Stimulated activated CD4-positive, alpha-beta T cell treated with anti-CD3 and anti-CD28 coated beads, Interleukin-4, amount 100 ng/mL, for 4 hours (primary cell): ENCODE data around the gene ELAC2.

Experiments
- DNase-seq, 2 experiments: peaks; one replicate each; pipeline ENCODE4 v3.0.0-alpha.2; 2020

The ELAC2 gene, protein sequence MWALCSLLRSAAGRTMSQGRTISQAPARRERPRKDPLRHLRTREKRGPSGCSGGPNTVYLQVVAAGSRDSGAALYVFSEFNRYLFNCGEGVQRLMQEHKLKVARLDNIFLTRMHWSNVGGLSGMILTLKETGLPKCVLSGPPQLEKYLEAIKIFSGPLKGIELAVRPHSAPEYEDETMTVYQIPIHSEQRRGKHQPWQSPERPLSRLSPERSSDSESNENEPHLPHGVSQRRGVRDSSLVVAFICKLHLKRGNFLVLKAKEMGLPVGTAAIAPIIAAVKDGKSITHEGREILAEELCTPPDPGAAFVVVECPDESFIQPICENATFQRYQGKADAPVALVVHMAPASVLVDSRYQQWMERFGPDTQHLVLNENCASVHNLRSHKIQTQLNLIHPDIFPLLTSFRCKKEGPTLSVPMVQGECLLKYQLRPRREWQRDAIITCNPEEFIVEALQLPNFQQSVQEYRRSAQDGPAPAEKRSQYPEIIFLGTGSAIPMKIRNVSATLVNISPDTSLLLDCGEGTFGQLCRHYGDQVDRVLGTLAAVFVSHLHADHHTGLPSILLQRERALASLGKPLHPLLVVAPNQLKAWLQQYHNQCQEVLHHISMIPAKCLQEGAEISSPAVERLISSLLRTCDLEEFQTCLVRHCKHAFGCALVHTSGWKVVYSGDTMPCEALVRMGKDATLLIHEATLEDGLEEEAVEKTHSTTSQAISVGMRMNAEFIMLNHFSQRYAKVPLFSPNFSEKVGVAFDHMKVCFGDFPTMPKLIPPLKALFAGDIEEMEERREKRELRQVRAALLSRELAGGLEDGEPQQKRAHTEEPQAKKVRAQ

DNA sequence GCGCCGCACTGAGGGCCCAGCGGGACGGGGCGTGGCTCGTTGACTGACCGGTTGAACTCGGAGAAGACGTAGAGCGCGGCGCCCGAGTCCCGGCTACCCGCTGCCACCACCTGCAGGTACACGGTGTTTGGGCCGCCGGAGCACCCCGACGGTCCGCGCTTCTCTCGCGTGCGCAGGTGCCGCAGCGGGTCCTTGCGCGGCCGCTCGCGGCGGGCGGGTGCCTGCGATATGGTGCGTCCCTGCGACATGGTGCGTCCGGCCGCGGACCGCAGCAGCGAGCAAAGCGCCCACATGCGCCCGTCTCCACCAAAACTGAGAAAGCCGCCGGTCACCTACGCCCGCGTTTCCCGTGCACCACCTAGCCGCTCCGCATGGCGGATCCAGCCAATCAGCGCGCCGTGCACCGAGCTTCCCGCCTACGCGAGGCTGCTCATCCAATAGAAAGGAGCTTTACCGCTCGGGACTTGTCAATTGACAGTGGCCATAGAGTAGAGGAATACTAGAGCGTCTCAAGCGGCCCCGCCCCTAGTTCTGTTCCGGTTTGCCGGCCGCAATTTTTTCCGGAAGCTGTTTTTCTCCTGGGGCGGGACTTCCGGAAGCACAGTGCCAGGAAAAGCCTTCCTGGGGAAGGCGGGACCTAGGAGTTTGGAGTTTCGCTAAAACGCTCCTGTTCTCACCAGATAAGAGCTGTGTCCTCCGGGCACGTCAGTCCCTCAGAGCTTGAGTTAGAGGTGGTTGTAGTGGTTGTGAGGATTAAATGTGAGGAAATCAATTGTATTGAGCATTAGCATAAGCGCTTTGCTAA lies at the start of gene ELAC2:
Gene ELAC2 (minus strand): TSS at position 373 of the 805 bp plus-strand sequence. CDS start 80 bp downstream, at position 293.
- peak; percentile 94 to 97 for DNase-seq

DNA sequence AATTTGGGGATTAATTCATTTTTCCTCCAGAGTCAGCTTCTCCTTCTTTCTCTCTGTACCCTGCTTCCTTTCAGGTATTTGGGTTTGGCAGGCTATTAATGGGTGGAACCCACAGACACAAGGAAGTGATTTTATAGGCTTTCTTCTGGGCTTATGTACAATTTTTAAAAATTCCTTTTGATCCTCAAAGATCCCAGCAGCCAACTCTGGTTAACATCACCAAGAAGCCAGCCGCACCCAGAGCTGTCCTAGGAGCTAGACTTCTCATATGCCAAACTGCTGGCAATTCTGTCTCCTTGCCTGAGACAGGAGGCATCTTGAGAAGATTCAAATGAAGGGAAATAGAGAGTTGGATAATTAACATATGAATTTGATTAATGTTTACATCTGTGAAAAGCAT lies 47.2 kb upstream of the ELAC2 start:
- DNase-seq, result no peak

DNA sequence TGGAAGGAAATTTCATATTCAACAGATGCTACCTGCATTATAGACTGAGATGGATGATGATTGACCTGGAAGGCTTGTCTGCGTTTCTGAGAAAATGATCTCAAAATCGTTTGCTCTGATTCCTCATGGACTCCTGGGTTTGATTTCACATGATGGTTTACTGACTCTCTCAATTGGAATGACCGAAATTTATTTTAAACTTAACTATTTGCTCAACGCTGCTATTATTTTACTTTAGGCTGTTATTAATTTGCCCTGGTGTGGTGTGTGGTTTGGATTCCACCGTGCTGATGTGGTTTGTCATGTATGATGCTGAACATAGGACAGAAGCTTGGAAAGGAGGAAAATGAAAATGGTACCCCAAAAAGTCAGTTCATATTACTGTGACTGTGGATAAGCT lies 37.3 kb upstream of the ELAC2 start:
- no peak for DNase-seq

DNA sequence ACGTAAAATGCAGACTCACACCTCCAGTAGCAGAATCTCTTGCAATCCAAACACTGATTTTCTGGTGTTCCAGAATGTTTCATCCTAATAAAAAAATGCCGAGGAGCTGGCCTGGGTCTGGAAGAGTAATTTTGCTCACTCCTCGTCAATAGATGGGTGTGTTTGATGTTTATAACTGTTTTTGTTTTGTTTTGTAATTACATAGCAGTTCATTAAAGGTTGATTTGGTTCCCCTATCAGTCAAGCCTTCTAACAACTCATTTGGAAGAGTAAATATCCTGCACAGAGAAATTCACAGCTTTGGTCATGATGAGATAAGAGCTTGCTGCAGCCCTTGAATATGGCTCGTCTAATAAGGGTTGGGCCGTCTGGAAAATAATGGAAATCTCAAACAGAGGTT lies 36.8 kb upstream of the ELAC2 start:
- no peak for DNase-seq

DNA sequence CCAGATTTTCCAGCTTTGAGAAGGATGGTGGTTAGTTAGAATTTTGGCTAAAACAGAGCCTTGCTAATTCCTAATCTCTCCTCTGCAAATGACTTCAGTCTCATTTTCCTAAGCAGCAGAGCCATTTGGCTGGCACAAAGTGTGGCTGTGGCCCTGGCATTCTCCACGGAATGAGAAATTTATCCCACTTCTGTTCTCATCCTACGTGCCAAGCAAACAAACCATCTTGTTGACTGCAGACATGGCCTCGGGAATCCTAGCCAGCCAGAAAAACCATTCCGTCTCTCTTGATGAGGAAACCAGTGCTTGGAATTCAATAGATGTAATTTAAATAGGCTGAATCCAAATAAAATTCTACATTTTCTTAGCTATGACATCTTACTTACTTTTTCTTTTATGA lies 34.1 kb upstream of the ELAC2 start:
- no peak for DNase-seq

DNA sequence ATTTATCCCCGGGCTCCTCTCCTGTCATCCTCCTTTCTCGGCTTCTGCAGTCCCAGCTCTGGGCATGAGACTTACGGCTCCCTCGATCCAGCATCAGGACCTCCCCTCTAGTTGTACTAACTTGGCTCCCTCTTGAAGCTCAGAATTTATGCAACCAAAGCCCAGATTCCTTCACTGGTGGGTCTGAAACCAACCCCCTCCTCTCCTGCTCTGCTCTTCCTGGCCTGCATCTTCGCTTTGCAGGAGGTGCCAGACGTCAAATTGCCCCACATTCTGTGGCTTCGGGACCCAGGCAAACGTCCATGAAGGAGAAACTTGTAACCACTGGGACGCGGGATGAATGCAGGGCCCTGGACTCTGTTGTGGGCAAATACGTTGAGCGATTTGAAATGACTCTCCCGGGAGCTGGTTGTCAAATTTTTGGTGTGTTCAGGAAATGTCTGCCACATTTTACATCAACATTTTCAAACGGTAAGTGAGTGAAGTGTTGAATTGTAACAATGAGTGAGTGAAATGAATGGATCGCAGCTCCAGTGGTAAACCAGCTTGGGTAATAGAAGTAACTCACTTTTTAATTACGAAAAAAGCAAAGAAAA lies 29.3 kb upstream of the ELAC2 start:
- no peak for DNase-seq

DNA sequence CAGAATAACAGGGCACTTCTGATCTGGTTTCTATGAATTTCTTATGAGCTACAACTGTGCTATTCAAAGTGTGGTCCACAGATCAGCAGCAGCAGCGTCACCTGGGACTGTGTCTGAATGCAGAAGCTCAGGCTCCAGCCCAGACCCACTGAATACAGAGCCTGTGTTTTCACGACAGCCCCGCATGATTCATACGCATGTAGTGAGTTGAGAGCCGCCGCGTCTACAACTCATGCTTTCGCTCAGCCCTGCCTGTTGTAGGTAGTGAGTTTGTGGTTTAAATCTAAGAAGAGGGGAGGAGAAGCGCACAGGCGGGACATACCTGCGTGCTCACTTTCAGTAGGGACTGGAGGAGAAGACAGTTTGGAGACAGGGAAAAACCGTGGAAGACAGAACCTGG lies 28.5 kb upstream of the ELAC2 start:
- DNase-seq, result no peak

DNA sequence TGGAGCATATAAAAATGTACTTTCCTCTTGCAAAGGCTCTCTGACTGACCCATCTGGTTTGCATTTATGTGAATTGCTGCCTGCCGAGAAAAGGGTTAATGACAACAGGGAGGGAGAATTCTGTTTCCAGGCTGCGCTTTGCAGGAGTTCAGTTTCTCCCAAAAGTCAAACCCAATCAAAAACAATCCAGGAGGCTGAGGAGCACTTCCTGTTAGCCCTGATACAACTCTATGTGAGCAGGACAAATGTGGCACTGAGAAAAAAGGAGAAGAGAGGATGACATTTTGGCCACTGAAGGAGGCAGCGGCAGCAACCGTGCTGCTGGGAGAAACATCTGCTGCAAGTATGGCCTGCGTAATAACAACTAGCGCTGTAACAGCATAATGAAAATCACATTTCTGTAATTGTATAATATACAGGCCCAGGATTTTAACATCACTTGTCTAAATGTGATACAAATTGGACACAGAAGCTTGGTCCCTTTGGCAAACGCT lies 26.8 kb upstream of the ELAC2 start:
- no peak for DNase-seq

DNA sequence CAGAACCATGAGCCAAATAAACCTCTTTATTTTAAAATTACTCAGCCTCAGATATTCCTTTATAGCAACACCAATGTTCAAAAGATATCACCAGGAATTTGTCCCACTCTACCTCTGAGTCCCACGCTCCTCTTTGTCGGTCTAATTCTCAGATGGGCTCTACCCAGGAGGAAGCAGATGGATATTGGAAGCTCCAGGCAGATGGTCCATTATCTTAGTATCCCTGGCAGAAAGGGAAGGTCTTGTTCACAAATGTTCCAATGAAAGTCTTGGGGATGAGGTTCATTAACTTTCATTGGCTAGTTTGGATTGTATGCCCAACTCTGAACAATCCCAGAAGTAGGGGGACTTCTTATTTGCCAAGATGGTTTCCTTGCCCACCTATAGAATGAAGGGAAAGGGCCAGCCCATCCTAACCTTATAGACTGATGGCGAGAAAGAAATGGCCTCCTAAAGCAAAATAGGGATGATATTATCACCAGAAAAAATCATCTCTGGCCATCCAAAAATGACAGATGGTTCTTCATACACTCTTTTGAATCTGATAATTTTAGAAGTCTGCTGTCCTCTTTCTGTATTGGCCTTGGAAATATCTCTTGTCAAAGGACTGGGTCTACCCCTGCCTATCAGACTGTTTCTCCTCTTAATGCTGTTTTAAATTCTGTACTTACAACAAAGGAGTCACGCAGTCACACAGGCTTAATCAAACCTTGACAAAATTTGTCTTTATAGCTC lies 21.3 kb upstream of the ELAC2 start:
- DNase-seq, result no peak

DNA sequence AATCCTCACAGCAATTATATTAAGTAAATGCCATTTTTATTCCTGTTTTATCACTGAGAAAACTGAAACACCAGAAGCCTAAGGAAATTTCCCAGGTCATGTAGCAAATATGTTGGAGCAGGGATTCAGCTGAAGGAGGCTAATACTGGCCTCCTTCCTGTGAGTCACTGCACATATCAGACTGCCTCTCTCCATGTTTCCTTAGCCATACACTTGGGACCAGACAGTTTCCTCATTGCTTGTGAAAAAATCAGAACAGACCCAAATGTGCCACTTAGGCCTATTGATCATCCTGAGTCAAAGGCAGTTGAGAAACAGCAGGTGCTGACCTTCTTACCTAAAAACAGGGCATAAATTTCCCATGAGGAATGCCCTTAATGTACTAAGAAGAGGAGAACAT lies 18.9 kb upstream of the ELAC2 start:
- no peak for DNase-seq

DNA sequence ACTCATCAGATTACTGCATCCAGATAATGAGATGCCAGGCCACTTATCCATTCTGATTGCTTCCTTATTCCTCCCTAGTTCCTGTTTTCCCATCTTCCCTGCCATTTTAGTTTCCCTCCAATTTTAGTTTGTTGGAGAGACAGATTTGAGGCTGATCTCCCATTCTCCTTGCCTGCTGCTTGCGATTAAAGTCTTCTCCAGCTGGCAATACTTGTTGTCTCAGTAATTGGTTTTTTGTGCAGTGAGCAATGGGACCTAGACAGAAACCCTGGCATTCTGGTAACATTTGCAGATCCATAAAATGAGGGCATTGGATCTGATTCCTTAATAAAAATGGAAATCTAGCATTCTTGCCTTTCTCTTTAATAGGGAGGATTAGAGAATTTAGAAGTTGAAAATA lies 17.6 kb upstream of the ELAC2 start:
- no peak for DNase-seq

DNA sequence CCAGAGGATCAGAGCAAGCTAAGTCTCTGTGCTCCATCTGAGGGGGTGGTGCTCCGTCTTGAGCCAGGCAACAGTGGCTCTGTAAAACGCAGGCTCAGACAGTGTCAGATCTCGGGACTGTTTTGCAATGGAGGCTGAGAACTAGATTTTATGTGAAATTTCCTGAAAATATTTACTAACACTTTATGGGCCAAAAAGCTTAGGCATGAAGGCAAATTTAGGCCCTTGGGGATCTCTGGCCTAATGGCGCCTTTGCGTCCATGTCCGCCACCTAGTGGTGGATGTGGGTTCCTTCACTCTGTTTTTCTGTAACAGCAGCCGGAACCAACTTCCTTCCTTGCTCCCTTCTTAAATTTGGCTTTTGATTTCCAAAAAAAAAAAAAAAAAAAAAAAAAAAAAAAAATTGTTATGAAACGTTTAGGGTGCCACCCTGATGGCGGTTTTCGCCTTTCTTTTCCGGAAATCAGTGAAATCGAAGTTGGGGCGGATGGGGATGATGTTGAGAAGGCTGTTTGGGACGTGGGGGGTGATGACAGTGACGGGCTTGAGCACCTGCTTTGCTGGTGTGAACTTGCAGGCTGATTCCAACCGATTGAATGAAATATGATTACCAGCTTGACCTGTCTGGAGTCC lies 14.0 kb upstream of the ELAC2 start:
- peak; percentile 15 to 27 for DNase-seq

DNA sequence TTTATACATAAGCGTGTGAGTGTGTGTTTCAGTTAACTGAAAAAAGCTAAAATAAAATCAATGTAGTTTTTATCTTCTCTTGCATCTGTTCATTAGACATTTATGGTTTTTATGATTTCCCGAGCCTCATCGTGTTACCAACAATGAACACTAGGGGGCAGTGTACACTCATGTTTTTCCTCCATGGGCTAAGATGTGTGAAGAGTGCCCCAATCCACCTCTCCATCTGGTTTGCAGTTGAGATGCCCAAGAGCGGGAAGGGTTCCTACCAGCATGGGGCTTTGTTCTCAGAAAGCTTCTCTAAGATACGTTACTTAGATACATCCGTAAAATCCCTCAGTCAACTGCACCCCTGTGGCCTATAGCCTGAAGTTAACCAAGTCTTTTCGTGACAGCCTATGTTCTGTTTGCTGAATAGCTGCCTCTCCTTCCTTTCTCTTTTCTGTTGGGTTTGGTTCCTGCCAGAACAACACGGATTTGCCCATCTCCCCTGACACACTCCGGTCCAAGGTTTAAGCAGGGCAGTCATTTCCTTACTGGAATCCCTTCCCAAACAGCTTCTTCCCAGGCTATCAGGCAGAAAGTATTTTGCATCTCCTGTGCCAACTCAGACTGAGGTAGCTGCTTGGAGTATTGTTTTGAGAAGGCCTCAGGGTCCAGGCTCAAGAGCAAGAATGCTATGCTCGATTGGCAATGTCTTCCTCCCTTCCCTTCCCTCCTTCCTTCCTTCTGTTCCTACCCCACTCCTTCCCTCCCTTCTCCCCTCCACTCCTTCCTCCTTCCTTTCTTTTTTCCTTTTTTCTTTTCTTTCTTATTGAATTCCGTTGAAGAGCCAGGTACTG lies 12.9 kb upstream of the ELAC2 start:
- DNase-seq, result peak in 1 of 2 experiments; percentile 27

DNA sequence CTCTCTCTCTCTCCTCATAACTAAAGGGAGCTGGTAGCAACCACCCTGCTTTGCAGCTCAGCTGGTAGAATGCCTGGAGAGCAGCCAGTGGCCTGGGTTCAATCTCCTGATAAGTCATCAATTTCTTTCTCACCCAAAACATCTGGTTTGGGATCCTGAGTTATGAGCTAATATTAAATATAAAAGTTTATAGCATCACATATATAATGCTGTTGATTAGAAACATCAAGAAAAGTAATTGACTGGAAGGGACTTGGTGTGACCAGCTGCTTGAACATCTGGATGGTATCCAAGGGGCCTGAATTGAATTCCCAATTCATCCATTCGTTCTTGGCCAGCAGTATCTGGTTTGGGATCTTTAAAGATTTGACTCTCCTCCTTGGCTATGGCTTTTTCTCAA lies 12.2 kb upstream of the ELAC2 start:
- no peak for DNase-seq

DNA sequence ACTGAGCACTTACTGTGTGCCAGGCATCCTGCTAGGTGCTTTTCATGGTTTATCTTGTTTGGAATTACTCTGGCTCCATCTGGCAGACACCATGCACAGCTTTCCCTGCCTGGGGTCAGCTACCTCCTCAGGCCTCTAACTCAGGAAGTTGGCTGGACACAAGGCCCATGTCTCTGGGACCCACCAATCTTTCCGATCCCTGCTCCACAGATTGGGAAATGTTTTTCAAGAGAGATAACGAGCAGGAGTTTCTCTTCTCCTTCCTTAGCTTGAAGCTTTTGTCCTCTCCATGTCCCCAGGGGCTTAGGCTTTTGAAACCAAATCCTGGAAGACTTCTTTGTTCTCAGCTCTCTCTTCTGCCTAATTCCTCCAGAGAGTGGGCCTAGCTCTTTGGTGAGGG lies 11.5 kb upstream of the ELAC2 start:
- no peak for DNase-seq

DNA sequence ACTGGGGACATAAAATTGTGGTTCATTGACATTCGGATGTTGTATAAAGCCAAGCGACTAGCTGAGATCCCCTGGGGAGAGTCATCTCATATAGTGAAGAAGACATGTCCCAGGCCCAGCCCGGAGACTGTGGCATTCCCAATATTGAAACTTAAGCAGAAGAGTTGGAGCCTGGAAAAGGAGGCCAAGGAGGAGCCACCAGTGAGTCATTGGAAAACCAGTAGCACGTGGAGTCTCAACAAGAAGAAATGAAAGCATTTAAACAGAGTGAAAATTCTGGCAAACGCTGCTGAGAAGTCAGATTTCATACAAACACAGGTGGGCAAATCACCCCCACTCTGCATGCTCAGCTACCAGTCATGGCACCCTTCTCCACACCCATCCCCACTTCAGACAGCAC lies 9.4 kb upstream of the ELAC2 start:
- no peak for DNase-seq

DNA sequence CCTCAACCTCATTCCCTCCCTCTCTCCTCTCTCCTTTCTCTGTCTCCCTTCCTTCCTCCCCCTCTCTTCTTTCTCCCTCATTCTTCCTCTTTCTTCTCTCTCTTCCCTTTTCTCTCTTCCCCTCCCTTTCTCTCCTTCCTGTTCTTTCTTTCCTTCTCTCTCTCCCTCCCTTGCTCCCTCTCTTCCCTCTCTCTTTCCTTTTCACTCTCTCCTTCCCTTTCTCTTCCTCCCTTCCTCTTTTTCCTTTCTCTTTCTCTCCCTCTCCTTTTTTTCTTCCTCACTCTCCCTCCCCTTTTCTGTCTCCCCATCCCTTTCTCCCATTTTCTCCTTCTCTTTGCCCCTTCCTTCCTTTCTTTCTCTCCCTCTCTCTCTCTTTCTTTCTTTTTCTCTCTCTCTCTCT lies 7.9 kb upstream of the ELAC2 start:
- no peak for DNase-seq

DNA sequence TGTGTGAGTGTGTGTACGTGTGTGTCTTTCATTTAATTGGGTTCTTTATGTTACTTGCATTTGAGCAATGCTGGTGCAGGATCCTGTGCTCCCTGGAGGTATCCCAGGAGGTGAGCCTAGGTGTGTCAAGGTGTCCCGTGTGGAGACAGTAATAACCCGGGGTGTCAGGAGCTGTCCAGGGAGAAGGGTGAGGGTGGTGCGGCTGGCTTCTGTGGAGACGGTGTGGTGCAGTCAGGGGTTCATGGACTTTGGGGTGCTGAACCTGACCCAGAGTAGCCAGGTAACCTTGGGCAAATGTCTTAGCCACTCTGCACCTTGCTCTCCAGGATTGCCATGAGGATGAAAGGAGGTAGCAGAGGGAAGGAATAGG lies 7.4 kb upstream of the ELAC2 start:
- DNase-seq, result no peak

DNA sequence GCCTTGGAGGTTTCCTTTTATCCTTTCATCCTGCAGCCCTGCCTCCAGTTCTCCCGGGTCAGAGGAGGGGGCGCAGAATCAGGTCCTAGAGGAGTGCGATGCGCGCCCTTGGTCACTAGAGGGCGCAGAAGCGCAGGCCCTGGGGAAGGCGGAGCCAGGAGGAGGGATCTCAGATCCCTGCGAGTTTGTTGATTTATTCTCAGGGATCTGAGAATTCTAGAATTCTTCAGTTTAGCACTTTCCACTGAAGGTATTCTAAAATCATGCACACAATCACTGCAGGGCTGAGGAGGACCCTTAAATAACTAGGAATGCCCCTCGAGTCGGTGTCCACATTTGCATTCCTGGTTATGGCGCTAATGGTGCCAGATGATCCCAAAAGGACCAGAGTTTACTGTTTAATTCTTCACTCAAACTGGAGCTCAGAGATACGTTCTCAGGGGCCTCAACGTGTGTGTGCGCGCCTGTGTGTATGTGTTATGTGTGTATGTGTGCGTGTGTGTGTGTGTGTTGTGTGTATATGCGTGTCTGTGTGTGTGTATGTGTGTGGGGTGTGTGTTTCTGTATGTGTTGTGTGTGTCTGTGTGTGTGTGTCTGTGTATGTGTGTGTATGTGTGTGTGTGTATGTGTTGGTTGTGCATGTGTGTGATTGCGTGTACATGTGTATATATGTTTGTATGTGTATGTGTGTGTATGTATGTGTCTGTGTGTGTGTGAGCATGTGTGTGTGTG lies 6.9 kb upstream of the ELAC2 start:
- peak; percentile 51 to 63 for DNase-seq

DNA sequence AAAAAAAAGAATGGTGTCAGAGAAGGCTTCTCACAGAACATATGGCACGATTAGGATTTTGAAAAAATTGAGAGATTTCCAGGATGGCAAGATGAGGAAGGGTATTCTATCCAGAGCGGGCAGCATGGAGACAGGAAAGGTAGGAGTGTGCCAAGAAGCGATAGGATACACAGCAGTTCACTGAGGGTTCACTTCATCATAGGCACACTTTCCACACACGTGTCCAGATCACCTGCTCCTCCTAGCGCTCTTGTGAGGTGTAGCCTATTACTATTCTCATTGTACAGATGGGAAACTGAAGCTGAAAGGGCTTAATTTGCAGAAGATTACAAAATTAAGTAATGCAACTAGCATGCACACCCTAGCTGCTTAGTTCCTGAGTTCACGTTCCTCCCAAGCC lies 6.2 kb upstream of the ELAC2 start:
- DNase-seq, result no peak
